ENCODE measurements around the gene DGKB. TPM values are rescaled to one million over a fixed set of nuclear protein-coding genes. Genes with fewer than 3 reads are reported as not detected.

The DGKB gene
- total and polyA plus RNA-seq, 8 donors = 0.16 to 1.3 (median 0.40) TPM

DNA sequence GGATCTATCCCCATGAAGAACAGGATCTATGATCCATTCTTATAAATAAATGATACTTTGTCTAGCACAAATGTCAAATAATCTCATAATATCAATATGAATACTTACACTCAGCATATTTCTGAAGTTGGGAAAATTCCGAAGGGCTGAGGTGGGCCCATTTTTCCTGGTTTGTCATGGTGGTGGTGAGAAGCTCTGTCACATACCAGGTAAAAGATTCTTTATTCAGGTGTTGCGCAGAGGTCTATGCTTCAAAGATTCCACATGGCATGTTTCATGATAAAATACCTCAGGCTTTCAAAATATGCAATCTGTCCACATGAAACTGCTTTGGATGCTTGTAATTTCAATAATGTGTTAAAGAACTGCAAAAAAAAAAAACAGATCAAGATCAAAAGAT is 61.5 kb downstream of the DGKB start:
- DNase-seq (no peak), ATAC-seq (no peak), FAIRE-seq (no peak)
- no peak overlapping the region for H3K4me3 ChIP-seq
- no peak overlapping the region for H3K27ac ChIP-seq
- no peaks in the 10 kb centered on the region for H3K27me3 ChIP-seq
- intact Hi-C loops (cut with DNase I) = no loop called here
- 78 to 82% methylated on average over 2 of the region's 2 CpGs for WGBS, 2 donors
- H3K9me3 ChIP-seq = no peaks in the 10 kb centered on the region
- no peaks in the 10 kb centered on the region for H3K36me3 ChIP-seq
- TF ChIP-seq, protein P1, sequence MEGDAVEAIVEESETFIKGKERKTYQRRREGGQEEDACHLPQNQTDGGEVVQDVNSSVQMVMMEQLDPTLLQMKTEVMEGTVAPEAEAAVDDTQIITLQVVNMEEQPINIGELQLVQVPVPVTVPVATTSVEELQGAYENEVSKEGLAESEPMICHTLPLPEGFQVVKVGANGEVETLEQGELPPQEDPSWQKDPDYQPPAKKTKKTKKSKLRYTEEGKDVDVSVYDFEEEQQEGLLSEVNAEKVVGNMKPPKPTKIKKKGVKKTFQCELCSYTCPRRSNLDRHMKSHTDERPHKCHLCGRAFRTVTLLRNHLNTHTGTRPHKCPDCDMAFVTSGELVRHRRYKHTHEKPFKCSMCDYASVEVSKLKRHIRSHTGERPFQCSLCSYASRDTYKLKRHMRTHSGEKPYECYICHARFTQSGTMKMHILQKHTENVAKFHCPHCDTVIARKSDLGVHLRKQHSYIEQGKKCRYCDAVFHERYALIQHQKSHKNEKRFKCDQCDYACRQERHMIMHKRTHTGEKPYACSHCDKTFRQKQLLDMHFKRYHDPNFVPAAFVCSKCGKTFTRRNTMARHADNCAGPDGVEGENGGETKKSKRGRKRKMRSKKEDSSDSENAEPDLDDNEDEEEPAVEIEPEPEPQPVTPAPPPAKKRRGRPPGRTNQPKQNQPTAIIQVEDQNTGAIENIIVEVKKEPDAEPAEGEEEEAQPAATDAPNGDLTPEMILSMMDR (IDR thresholded peaks at IDR 0.05) = no peak
- no peaks in the 10 kb centered on the region for H3K4me1 ChIP-seq

DNA sequence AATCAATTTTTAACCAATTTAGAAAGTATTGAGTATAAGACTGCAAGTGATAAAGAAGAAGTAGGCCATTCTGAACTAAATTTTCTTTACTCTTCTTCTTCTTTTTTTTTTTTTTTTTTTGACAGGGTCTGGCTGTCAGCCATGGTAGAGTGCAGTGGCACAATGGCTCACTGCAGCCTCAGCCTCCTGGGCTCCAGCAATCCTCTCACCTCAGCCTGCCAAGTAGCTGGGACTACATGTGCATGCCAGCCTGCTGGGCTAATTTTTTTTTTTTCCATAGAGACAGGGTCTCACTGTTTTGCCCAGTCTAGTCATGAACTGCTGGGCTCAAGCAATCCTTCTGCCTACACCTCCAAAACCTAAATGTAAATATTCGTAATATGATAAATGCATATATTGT is 63.2 kb downstream of the DGKB start:
- Histone ChIP-seq H3K4me3 (no peak overlapping the region), H3K36me3 (no peaks in the 10 kb centered on the region), H3K4me1 (no peaks in the 10 kb centered on the region), H3K27me3 (no peaks in the 10 kb centered on the region), H3K9me3 (no peaks in the 10 kb centered on the region), H3K27ac (no peak overlapping the region)
- ATAC-seq (no peak), DNase-seq (no peak), FAIRE-seq (no peak)
- TF ChIP-seq, protein P1 (IDR thresholded peaks at IDR 0.05) = no peak
- intact Hi-C loops (cut with DNase I) = no loop called here
- 86 to 95% methylated on average over 1 of the region's 1 CpG for WGBS, 2 donors

DNA sequence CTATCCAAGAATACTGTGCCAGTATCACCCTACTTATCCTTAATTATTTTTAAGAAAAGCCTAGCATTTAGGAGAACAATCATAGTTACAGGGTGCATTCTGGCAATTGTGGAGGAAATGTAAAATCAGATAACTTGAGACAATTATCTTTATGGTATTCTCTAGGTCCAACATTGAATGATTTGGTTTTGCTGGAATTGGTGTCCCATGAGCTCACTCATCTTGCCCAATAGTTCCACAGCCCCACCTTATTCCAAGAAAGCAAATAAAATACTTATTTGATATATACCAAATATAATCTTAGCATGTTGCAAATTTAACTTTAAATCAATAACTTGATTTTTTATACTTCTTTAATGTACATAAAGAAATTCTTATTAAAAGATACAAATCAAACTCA is 65.3 kb downstream of the DGKB start:
- TF ChIP-seq, protein P1 (IDR thresholded peaks at IDR 0.05) = no peak
- no peak for DNase-seq
- no peak for ATAC-seq
- Histone ChIP-seq H3K9me3 (no peaks in the 10 kb centered on the region), H3K4me3 (no peak overlapping the region), H3K36me3 (no peaks in the 10 kb centered on the region), H3K27me3 (no peaks in the 10 kb centered on the region), H3K27ac (no peak overlapping the region), H3K4me1 (no peaks in the 10 kb centered on the region)
- intact Hi-C loops (cut with DNase I) = no loop called here
- peak; percentile 32 for FAIRE-seq

DNA sequence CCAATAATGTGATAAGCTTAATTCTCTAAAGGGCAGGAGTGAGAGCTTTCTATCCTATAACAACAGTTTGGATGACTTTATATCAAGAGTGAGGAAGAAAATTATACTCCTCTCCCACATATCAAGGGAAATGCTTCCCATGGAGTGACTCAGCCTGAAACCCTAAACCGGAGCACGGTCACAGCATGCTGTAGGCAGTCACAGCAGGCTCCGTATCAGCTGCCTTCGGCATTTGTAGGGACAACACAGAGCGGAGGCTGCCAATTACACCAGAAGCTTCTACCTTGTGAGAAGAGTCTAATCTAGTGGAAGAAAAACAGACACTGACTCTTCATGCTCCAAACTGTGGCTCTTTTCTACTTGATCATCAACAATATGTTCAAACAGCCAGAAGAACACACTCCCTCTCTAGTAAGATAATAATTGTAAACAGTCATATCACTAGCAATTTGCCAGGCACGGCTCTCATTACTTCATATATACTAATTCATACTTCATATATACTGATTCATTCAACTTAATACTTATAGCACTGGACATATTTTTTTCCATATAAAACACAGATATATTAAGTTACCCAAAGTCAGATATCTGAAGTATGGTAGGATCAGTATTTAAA is 65.9 kb downstream of the DGKB start:
- no peak overlapping the region for H3K27ac ChIP-seq
- H3K9me3 ChIP-seq = no peaks in the 10 kb centered on the region
- TF ChIP-seq, protein P1 (IDR thresholded peaks at IDR 0.05) = no peak
- WGBS, 2 donors = 9 to 12% methylated on average over 6 of the region's 6 CpGs
- no peak overlapping the region for H3K4me3 ChIP-seq
- no peaks in the 10 kb centered on the region for H3K36me3 ChIP-seq
- ATAC-seq = peak; percentile 78 to 94 (median 91)
- no peak for FAIRE-seq
- peak in 5 of 6 donors; percentile 4 to 33 (median 22) for DNase-seq
- no peaks in the 10 kb centered on the region for H3K27me3 ChIP-seq
- intact Hi-C loops (cut with DNase I) = no loop called here
- no peaks in the 10 kb centered on the region for H3K4me1 ChIP-seq

DNA sequence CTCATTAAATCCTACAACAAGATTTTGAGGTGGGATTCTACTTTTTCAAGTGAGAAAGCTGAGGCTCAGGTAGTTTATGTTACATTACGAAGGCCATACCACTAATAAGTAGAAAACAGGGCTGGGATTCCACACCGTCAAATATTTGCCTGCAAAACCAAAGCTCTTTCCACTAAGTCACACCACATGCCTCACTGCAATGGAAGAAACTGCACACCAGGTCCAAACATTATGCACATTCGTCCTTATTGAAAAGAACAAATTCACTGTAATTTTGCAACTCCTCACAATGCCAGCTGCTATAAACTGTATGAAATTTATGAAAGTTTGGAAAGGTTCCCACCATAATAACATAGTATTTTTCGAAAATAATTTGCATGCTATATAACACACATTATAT is 66.5 kb downstream of the DGKB start:
- Histone ChIP-seq H3K36me3 (no peaks in the 10 kb centered on the region), H3K4me3 (no peak overlapping the region), H3K27me3 (no peaks in the 10 kb centered on the region), H3K4me1 (no peaks in the 10 kb centered on the region), H3K27ac (no peak overlapping the region), H3K9me3 (no peaks in the 10 kb centered on the region)
- TF ChIP-seq, protein P1 (IDR thresholded peaks at IDR 0.05) = no peak
- no peak for FAIRE-seq
- ATAC-seq = no peak
- intact Hi-C loops (cut with DNase I) = no loop called here
- 73 to 77% methylated on average over 4 of the region's 4 CpGs for WGBS, 2 donors
- DNase-seq = no peak
